Sciatic nerve (tissue), 2 donors: ENCODE data around the gene BSG. TPM values are rescaled to one million over a fixed set of nuclear protein-coding genes. Genes with fewer than 3 reads are reported as not detected.
"Not testable (repeated sequence)": the region's sequence is repeated elsewhere in the genome, so short reads cannot be mapped to it uniquely, and the experiment has no call there.

Source experiments
- ATAC-seq: fragments of 200-7000 bp; cut with Tn5 transposase; one replicate; pipeline ENCODE4 v1.9.1; 2020; ENCODE audit warnings: mild to moderate bottlenecking, moderate library complexity
- DNase-seq: peaks from one replicate; pipeline ENCODE4 v3.0.0-alpha.2; 2020; ENCODE audit warnings: low spot score
- intact Hi-C: fragments of 100-400 bp; cut with DNase I; formaldehyde crosslinking; loops from one replicate; pipeline ENCODE4 v1.14.2; 2022
- total RNA-seq: library from RNA; stranded (reverse); fragmentation: NEBNext Ultra II Directional; extraction: Animal tissue kit (Norgen Biotek cat#: 25700); gene quantifications from one replicate; pipeline ENCODE4 v1.2.1, GENCODE V29; 2021
- donor health status: DM: no; HTN: no; CAD: no.
- donor health status: DM: no; HTN: no; CAD: no.

The BSG gene
- total RNA-seq, 1 donor from 2014 or later = 246 TPM

GRCh38 chr19:626566-626965 is 54.2 kb downstream of the BSG start:
- ATAC-seq, DNase-seq, intact Hi-C loops: not testable (repeated sequence)

- ATAC-seq = no peak
- intact Hi-C loops = no loop called here
- DNase-seq = no peak
These were observed 55.8 kb downstream of the BSG start for GRCh38 chr19:628168-628567.

- intact Hi-C loops, DNase-seq, ATAC-seq: not testable (repeated sequence)
These were observed 57.1 kb downstream of the BSG start for GRCh38 chr19:629515-629914.

- ATAC-seq (no peak), DNase-seq (no peak)
- intact Hi-C loops = no loop called here
These were observed 57.7 kb downstream of the BSG start for GRCh38 chr19:629961-630714.

GRCh38 chr19:632579-633067 is 60.2 kb downstream of the BSG start:
- no peak for DNase-seq
- no peak for ATAC-seq
- intact Hi-C loops = no loop called here

Other genes starting within 250 kb of the BSG start
- gene MIER2, start 227.8 kb upstream of the BSG start, total RNA-seq = 24.5 TPM
- 2.8 TPM for gene C2CD4C, start 163.4 kb upstream of the BSG start, total RNA-seq
- gene SHC2, start 111.6 kb upstream of the BSG start, total RNA-seq = 31.6 TPM
- 1.1 TPM for gene MADCAM1, start 76.1 kb upstream of the BSG start, total RNA-seq
- 18.5 TPM for gene TPGS1, start 65.1 kb upstream of the BSG start, total RNA-seq
- 40.2 TPM for gene CDC34, start 40.8 kb upstream of the BSG start, total RNA-seq
- gene GZMM, start 28.5 kb upstream of the BSG start, total RNA-seq = 1.4 TPM
- gene HCN2, start 17.3 kb downstream of the BSG start, total RNA-seq = 0.27 TPM
- gene POLRMT, start 60.9 kb downstream of the BSG start, total RNA-seq = 36.1 TPM
- gene FGF22, start 67.3 kb downstream of the BSG start, total RNA-seq = 3.2 TPM
- 33.1 TPM for gene RNF126, start 90.6 kb downstream of the BSG start, total RNA-seq
- gene FSTL3, start 103.8 kb downstream of the BSG start, total RNA-seq = 108 TPM
- not detected for gene PRSS57, start 122.9 kb downstream of the BSG start, total RNA-seq
- gene PALM, start 136.3 kb downstream of the BSG start, total RNA-seq = 130 TPM
- 0.45 TPM for gene MISP, start 178.5 kb downstream of the BSG start, total RNA-seq
- 217 TPM for gene PTBP1, start 224.9 kb downstream of the BSG start, total RNA-seq
- not detected for gene PLPPR3, start 249.4 kb downstream of the BSG start, total RNA-seq